Suppressor macrophage (primary cell): ENCODE measurements around the gene DCX.
A peak's percentile ranks its signal among the peaks of the same experiment; 100 is the strongest.
"Not testable (repeated sequence)": the region's sequence is repeated elsewhere in the genome, so short reads cannot be mapped to it uniquely, and the experiment has no call there.

ENCODE experiments used
- DNase-seq, 4 experiments: peaks; one replicate each; pipeline ENCODE4 v3.0.0-alpha.2; 2020 to 2022

DCX gene

DNA sequence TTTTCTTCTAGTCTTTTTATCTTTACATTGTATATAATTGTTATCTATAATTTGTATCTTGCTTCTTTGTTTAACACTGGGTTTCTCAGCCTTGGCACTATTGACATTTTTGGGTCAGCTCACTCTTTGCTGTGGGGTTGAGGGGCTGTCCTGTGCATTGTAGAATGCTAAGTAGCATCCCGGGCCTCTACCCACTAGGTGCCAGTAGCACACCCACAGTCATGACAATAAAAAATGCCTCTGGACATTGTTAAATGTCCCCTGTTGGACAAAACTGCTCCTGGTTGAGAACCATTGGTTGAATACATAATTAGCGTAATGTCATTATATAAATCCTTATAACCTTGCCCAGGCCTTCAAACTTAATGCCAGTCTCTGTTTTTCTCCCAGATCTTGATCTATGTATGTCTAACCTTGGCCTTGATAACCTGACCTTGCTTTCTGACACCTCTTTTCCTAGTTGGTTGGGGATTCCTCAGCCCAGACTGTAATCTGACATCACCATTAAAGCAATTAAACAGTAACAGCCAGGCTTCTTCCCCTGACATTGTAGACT lies 46.1 kb downstream of the DCX start:
- DNase-seq, result no peak

DNA sequence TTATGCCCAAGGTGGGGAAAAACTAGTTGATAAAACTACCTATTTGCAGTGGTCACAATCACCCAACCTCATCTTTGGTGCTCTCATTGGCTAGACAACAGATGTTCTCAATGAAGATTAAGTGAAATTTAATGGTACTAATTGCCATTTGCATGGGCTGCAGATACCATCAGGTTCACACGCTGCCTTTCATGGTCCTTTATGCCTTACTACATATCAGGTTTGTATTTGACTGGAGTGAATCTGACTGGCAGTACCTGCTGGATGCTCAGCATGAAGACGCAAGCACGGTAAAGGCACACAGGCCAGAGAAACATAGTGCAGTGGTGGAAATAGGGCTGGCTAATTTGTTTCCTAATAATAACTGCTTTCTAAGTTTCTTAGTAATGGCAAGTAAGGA lies 48.3 kb downstream of the DCX start:
- DNase-seq, result no peak

DNA sequence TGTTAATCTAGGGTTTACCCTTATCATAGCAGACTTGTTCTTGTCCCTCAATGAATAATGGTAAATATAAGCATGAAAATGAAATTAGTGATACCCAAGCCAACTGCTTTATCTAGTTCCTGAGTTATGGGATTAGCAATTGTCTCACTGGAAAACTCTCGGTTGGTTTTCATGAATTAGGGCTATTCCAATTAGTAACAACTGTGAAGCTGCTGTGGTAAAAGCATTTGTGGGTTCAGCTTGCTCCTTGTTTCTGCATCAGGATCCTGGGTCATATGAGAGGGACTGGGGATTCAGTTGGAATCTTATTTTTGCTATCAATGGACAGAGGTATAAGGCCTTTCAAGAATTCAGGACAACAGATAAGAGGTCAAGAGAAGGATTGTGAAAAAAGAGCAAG lies 50.2 kb downstream of the DCX start:
- no peak for DNase-seq

DNA sequence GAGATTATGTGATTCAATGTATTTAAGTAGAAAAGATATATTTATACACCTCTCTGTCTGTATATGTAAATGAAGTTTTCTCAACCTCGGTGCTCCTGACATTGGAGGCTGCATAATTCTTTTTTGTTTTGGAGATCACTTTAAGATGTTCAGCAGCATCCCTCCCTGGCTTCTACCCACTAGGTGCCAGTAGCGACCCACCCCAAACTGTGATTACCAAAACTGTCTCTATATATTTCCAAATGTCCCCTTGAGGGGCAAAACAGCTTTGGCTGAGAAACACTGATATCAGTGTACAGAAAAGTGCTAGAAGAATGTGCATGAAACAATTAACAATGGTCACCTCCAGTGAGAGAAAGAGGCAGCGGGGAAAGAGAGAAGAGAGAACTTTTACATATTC lies 51.2 kb downstream of the DCX start:
- peak in 2 of 4 experiments; percentile 4 to 5 for DNase-seq

DNA sequence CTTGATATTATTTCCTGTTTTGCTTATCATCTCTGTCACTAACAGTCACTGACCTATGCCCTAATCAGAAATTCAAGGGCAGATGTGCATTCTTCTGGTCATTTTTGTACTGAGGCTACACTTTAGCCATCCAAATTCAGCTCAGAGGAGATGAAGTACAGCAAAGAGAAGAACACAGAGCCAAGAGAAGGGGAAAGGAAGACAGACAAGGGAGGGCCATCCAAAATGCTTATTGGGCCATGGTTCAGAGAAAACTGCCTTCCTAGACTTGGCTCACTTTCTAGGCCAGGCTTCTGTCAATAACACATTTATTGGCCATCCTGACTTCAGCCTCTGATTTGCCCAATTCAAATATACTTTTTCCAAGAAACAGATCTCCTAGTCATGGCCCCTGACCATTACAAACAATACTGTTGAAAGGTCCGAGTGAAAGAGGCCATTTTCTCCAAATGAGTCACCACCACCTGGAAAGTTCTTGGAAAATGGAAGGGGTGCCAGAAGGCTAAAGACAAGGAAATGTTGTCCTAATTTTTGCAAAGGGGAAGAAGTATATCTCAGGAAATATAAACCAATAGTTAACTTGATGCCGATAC lies 56.4 kb downstream of the DCX start:
- DNase-seq, result no peak

DNA sequence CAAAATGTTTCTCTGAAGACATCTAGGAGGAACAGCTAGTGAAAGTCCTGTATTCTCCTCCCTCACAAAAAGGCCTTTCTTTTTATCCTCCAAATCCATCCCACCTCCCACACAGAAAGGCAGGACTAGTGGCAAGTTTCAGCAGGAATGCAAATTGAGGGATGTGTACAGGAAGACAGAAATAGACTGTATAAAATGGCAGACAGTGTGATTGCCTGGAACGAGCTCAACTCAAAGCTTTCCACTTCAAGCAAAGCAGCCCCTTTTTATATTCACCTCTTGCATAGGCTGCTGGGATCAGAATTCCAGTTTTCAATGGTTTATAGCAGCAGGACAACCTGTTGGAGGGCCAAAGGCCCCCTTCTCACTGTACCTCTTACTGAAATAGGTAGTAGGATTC lies 57.5 kb downstream of the DCX start:
- no peak for DNase-seq

DNA sequence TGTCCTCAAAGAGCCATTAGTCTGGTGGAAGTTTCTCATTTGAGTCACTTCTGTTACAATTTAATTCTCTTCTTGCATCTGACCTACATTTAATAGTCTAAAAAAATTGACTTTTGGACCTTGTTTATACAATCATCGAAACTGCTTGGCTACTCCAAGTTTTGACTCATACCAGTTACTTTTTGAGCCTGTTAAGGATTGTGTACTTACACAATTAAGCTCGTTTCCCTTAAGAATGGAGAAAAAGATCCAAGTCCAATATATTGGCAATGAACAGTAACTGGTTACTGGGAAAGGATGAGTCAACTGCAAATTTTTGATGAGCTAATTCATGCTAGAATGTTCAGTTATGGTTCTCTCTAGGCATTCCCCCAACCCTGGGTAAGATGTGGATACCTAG lies 58.2 kb downstream of the DCX start:
- no peak for DNase-seq

DNA sequence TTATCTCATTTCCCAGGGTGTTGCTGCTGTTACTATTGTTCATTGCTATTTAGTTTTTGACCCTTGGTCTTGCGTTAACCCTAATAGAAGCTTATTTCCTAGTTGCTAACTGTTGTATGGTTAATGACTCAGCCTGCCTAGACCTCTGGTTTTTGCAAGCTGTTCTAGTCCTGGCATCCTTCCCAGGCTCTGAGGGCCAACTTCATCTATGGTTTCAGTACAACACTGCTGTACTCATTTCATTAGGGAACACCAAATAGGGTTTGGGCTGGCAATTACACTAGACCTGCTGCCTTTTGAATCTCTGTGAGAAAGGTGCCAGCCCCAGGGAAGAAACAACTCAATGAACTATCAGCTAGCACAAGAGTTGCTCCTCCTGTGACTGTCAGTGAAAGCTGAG lies 59.6 kb downstream of the DCX start:
- peak in 2 of 4 experiments; percentile 3 for DNase-seq

DNA sequence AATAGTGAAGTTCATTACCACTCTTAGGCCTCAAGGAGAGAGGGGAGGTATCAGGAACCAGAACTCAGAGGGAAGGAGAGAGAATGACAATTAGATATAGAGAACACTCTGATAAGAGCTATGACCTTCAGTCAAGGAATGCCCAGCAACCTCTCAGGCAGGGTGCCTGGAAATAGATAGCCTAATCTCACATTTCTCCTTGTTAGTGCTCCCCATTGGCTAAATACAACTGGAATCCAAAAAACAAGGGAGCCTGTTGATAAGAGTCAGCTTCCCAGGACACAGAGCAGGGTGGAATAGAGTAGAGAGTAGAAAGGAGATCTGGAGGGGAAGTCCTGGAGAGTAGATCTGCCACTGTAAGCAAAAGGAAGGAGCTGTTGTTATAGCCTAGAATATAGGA lies 62.1 kb downstream of the DCX start:
- DNase-seq, result no peak

DNA sequence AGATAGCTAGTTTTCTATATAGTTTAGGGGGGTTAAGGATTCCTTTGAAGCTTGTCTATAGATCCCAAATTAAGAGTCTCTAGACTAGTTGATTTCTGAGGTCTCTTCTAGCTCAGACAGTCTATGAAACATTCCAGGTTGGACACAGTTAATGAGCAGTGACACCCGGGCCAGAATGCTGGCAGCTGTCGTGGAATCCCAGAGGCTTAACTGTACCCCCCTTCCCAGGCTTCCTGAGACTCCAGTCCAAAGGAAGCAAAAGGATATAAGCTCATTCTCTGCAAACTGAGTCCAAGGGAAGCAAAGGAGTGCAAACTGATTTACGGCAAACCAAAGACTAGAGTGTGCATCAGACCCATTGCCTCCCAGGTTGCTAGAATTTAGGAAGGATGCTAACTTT lies 62.9 kb downstream of the DCX start:
- DNase-seq, result no peak

DNA sequence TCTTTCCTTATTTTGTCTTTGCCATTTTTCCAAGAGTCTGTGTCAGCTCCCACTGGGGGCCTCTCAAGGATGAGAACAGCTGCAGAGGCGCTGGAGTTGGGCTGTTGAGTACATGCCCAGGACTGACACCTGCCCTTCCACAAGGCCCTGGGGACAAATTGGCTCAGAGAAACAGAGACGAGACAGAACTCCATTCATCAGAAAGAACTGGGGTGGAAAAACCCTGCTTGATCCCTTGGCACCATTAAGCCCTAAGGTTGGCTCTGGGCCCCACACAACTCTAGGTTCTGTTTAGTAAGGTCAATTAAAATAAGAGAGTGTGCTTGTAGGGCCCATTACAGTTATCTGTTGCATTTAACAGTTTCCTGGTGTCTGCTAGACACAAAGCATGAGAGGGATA lies 63.6 kb downstream of the DCX start:
- DNase-seq, result no peak

DNA sequence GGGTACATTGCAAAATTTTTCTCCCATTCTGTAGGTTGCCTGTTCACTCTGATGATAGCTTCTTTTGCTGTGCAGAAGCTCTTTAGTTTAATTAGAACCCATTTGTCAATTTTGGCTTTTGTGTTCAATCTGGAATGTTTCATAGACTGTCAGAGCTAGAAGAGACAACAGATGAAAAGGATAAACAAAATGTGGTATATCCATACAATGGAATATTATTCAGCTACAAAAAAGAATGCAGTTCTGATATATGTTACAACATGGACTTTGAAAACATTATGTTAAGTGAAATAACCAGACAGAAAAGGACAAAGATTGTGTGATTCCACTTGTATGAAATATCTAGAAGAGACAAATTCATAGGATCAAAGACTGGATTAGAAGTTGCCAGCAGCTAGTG lies 65.8 kb downstream of the DCX start:
- DNase-seq, result not testable (repeated sequence)

DNA sequence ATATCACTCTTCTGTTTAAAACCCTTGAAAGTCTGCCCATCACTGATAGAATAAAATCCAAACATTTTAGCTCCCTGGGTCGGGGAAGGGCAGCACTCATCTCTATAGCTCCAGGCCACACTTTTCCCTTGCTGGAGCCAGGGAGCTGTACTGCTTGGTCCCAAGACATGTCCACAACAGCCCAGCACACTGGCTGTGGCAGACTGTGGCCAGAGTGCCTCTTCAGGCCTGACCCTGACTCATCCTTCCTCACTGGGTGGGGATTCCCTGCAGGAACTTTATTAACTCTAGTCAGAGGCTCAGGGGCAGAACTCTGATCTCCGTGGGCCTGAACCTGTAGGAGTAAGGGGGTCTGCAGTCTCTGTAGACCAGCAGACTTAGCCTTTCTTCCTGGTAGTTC lies 71.9 kb downstream of the DCX start:
- DNase-seq, result peak in 2 of 4 experiments; percentile 0 to 9

DNA sequence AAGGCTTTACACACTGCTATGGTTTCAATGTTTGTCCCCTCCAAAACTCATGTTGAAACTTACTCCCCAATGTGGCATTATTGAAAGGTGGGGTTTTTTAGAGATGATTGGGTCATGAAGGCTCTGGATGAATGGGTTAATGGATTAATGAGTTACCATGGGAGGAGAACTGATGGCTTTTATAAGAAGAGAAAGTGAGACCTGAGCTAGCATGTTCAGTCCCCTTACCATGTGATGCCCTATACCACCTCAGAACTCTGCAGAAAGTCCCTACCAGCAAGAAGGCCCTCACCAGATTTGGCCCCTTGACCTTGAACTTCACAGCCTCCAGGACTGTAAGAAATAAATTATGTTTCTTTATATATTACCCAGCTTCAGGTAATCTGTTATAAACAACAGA lies 72.8 kb downstream of the DCX start:
- DNase-seq, result no peak

DNA sequence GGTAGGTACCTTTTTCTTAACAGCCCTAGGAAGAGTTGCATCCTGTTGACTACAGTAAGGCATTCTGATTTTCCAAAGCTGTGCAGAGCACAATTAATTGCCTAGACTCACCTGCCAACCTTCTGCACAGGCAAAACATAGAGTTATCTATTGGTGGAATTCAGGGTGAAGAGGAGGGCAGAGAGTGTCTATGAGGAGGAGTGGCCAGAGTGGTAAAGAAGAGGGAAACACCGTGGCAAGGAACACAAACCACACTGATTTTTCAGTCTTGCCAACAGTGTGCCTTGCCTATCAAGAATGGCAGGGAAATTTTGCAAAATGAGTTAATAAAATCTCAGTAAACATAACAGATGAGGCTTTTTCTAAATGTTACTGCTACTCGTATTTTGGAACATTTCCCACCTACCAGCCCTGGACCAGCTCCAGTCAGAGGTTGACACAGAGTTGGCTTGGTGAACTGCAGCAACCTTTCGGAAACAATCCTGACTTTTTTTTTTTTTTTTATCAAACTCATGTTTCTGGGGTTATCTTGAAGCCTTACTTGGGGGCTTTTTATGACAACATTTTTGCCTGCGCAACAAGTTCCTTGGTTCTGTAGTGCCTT lies 73.8 kb downstream of the DCX start:
- DNase-seq, result no peak

DNA sequence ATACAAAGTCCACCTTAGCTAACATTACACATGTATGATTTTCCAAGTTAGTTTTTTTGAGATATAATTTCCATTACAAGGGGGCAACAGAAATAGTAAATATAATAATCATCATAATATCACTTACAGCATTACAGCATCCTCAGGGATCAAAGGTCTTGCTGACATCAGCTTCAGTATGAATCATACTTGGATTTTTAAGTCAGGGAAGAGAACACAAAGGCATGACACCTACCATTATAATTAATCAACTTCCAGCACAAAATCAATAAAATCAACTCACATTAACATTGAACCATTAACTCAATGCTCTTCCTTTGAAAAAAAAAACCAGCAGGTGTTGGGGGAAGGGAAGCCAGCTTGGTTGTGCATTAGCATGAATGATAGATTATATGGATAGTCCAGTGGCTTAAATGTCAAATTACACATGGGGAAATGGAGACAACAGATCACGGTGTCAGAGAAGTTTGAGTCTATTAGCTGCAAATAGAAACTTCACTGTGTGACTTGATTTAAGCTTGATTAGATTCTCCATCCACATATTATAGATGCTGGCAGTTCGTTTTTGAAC lies 74.8 kb downstream of the DCX start:
- no peak for DNase-seq

DNA sequence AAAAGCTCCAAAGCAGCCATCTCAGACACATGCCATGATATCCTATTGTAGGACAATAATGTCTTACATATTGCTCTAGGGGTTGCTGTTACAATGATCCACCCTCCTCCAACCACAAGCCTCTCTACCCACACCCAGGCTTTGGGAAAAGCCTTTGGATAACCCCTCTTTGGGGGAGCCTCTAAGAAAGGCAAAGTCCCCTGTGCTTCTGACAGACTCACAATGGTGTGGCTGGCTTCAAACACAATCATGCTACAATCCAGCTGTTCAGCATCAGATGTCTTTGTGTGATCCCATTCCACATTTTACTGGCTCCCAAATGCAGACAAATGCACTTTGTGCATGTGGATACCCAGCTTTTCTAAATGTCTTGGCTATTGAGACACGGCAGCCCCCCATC lies 75.9 kb downstream of the DCX start:
- DNase-seq, result no peak

DNA sequence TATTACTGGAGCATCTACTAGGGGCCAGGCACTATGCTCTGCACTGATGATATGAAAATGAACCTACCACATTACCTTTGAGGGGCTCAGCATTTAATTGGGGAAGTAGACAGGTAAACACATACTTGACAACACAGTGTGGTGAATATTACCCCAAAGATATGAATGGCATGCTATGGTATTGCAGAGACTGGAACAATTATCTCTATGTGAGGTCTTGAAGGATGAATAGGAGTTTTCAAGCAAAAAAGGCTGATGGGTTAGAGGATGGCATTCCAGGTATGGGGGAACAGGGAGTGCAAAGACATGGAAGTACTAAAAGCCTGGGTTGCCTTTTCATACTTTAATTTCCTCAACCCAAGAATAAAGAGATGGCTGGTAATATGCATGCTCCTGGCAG lies 82.6 kb downstream of the DCX start:
- no peak for DNase-seq

DNA sequence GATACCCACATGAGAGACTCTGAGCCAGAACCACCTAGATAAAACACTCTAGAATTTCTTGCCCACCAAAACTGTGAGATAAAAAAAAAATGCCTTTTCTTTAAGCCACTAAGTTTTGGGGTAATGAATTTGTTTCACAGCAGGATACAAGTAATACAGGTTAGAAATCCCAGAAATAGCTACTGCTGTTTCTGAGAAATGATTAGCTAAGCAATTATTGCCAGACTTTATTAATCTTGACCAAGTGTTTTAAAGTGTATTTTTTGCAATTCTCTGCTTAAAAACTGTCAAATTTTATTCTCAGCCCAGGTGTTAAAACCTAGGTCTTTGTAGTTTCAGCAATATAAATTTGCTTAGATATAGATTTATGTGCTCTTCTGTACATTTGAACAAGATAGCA lies 83.1 kb downstream of the DCX start:
- DNase-seq, result no peak

DNA sequence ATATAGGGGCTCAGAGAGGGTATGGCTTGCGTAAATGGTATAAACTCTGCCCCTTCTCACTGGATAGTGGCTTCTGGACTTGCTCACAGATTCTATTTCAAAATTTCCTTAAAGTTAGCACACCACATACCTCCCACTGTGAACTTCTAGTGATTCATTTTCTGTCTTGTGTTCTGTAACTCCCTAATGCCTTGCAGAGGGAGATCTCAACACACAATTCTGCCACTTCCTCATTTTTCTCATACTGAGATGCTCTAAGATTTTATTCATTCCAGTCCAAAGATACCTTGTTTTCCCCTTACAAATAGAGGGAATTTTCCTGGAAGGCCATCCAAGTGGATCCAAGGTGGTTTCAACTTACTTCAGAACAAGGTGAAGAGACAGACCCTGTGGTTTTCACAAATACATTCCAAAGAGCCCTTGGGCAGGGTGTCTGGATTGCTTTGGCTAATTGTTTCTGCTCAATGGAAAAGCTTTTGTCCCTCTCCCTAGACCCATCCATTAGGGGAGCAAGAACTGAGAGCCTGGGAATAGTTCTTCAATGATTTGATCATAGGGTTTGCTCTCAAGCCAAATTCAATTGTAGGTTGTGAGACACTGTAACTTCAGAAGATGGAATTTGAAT lies 89.6 kb downstream of the DCX start:
- peak in 2 of 4 experiments; percentile 1 to 2 for DNase-seq

DNA sequence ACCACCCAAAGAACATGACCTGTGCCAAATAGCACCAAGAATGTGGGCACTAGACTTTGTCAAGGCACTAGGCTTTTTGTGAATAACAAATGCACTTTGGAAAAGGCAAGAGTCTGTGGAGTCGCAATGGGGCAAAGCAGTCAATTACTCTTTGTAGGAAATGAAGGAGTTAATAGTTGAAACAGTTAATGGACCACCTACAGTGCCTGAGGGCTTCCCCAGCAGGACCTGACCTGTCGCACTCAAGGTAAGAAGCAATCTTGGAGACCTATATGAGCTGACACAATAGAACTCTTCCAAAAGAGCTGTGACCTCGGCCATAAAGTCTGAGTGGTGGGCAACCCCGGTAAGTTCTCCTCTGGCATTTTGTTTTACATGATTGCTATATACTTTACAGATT lies 92.5 kb downstream of the DCX start:
- DNase-seq, result no peak

DNA sequence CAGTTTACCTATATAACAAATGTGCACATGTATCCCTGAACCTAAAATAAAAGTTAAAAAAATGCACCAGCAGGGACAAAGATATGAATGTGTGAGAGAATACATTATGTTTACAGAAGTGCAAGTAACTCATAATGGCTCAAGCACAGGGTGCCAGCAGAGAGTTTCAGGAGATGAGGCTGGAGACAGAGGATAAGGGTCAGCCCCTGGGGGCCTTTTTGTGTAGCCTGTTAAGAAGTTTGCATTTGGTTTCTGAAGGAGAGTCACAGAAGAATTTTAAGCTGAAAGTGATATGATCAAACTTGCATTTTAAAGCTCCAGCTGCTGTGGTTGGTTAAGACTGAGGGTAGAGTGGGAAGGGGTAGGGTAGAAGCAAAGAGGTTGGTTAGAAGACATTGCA lies 93.1 kb downstream of the DCX start:
- DNase-seq, result no peak

DNA sequence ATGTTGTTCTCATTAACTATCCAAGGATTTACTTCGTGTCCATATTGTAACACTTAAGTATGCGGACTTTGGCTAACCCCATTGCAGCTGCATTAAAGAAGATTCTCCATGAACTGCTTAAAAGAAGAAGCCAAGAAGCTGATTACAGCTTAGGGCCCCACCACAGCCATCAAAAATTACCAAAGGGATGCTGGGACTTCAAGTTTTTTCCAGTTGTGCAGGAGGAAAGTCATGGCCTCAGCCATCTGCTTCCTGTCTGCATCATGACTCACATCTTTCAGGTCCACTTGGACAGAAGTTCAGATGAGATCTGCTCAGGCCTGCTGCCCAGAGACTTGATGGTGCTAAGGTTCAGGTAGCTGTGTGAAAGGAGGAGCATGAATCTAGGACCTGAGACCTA lies 102.9 kb downstream of the DCX start:
- DNase-seq, result no peak

DNA sequence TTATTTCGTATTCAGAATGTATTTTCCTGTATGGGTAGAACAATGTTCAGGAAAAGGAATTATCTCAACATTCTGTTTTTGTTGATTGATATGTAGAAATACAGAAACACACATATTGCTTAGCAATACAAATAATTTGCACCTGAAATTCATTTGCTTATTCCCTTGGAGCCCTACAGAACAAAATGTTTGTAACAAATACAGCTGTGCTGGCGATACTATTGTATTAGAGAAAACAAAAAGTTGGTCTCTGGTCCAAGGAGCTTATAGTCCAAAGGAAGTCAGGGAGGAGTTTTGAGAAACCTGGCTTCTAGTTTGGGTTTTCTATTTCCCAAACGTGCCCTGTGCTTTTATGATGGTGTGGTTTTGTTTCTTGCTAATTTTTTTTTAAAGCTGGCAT lies 104.0 kb downstream of the DCX start:
- DNase-seq, result no peak
